Prostate gland (tissue), 2 donors: ENCODE data around the gene GH2.
"Not testable (repeated sequence)": the region's sequence is repeated elsewhere in the genome, so short reads cannot be mapped to it uniquely, and the experiment has no call there.

Source experiments
- POLR2A ChIP-seq: fragments of 450-650 bp; IDR thresholded peaks from one replicate; pipeline ENCODE4 v1.6.1; 2016; ENCODE audit warnings: antibody characterized with exemption, mild to moderate bottlenecking
- POLR2AphosphoS5 ChIP-seq: sonication (generic); formaldehyde crosslinking; IDR thresholded peaks from one replicate; pipeline ENCODE4 v1.6.1; 2017; ENCODE audit warnings: antibody characterized with exemption
- TF ChIP-seq, protein P1 (sequence below), 4 experiments: fragments of 200-600 bp in 2 of 4; fragments of 450-650 bp in 2 of 4; sonication (generic) in 2 of 4; IDR thresholded peaks; 1 replicate in 3 of 4; 2 replicates in 1 of 4; pipeline ENCODE4 v1.5.1; 2016 to 2019; ENCODE audit warnings: antibody characterized with exemption in 4 of 4, mild to moderate bottlenecking in 2 of 4, moderate library complexity in 2 of 4

DNA sequence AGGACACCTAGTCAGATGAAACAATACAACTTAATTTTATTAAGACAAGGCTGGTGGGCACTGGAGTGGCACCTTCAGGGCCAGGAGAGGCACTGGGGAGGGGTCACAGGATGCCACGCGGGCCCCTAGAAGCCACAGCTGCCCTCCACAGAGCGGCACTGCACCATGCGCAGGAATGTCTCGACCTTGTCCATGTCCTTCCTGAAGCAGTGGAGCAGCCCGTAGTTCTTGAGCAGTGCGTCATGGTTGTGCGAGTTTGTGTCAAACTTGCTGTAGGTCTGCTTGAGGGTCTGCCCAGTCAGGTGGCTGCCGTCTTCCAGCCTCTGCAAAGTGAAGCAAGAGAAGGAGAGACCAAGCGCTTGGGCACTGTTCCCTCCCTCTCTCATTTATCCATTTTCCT lies 27.8 kb upstream of the GH2 start:
- TF ChIP-seq, protein P1, sequence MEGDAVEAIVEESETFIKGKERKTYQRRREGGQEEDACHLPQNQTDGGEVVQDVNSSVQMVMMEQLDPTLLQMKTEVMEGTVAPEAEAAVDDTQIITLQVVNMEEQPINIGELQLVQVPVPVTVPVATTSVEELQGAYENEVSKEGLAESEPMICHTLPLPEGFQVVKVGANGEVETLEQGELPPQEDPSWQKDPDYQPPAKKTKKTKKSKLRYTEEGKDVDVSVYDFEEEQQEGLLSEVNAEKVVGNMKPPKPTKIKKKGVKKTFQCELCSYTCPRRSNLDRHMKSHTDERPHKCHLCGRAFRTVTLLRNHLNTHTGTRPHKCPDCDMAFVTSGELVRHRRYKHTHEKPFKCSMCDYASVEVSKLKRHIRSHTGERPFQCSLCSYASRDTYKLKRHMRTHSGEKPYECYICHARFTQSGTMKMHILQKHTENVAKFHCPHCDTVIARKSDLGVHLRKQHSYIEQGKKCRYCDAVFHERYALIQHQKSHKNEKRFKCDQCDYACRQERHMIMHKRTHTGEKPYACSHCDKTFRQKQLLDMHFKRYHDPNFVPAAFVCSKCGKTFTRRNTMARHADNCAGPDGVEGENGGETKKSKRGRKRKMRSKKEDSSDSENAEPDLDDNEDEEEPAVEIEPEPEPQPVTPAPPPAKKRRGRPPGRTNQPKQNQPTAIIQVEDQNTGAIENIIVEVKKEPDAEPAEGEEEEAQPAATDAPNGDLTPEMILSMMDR (IDR thresholded peaks at IDR 0.05), result not testable (repeated sequence)
- not testable (repeated sequence) for TF ChIP-seq POLR2A, POLR2AphosphoS5
